ENCODE results near the gene UGT1A6. TPM values are rescaled to one million over a fixed set of nuclear protein-coding genes. Genes with fewer than 3 reads are reported as not detected.

The UGT1A6 gene
- total and polyA plus RNA-seq, 2 of the 13 experiments (the other 11 are each of a cell fraction or from before 2014, with no cell fraction given), result 0.25 TPM; not detected in 1

DNA sequence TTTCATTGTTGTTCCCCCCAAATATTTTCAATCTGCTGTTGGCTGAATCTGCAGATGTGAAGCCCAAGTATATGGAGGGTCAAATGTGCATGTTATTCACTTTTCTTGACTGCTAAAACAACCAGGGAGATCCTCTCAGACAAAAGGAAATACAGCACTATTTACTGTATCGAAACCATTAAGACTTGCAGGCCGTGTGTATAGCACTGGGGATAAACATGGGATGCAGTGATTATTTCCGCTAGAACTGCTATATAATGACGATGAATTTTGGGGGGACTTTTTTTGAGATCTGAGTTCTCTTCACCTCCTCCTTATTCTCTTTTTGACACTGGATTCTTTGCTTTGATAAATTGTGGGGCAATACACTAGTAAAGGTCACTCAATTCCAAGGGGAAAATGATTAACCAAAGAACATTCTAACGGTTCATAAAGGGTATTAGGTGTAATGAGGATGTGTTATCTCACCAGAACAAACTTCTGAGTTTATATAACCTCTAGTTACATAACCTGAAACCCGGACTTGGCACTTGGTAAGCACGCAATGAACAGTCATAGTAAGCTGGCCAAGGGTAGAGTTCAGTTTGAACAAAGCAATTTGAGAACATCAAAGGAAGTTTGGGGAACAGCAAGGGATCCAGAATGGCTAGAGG is 63.9 kb downstream of the UGT1A6 start (continued):
- peak; percentile 95; the same call in 1 of the 2 replicates for TF ChIP-seq ZNF878 (CRISPR knock-in tag; IDR thresholded peaks at IDR 0.05)
- TF ChIP-seq WIZ (CRISPR knock-in tag; IDR thresholded peaks at IDR 0.05), result no peak
- TF ChIP-seq ZNF354B (CRISPR knock-in tag; IDR thresholded peaks at IDR 0.05), result no peak
- TF ChIP-seq KDM3A (CRISPR knock-in tag; IDR thresholded peaks at IDR 0.05; ENCODE audit: low read depth), result peak; percentile 64; the same call in 1 of the 2 replicates
- TF ChIP-seq, protein P1, sequence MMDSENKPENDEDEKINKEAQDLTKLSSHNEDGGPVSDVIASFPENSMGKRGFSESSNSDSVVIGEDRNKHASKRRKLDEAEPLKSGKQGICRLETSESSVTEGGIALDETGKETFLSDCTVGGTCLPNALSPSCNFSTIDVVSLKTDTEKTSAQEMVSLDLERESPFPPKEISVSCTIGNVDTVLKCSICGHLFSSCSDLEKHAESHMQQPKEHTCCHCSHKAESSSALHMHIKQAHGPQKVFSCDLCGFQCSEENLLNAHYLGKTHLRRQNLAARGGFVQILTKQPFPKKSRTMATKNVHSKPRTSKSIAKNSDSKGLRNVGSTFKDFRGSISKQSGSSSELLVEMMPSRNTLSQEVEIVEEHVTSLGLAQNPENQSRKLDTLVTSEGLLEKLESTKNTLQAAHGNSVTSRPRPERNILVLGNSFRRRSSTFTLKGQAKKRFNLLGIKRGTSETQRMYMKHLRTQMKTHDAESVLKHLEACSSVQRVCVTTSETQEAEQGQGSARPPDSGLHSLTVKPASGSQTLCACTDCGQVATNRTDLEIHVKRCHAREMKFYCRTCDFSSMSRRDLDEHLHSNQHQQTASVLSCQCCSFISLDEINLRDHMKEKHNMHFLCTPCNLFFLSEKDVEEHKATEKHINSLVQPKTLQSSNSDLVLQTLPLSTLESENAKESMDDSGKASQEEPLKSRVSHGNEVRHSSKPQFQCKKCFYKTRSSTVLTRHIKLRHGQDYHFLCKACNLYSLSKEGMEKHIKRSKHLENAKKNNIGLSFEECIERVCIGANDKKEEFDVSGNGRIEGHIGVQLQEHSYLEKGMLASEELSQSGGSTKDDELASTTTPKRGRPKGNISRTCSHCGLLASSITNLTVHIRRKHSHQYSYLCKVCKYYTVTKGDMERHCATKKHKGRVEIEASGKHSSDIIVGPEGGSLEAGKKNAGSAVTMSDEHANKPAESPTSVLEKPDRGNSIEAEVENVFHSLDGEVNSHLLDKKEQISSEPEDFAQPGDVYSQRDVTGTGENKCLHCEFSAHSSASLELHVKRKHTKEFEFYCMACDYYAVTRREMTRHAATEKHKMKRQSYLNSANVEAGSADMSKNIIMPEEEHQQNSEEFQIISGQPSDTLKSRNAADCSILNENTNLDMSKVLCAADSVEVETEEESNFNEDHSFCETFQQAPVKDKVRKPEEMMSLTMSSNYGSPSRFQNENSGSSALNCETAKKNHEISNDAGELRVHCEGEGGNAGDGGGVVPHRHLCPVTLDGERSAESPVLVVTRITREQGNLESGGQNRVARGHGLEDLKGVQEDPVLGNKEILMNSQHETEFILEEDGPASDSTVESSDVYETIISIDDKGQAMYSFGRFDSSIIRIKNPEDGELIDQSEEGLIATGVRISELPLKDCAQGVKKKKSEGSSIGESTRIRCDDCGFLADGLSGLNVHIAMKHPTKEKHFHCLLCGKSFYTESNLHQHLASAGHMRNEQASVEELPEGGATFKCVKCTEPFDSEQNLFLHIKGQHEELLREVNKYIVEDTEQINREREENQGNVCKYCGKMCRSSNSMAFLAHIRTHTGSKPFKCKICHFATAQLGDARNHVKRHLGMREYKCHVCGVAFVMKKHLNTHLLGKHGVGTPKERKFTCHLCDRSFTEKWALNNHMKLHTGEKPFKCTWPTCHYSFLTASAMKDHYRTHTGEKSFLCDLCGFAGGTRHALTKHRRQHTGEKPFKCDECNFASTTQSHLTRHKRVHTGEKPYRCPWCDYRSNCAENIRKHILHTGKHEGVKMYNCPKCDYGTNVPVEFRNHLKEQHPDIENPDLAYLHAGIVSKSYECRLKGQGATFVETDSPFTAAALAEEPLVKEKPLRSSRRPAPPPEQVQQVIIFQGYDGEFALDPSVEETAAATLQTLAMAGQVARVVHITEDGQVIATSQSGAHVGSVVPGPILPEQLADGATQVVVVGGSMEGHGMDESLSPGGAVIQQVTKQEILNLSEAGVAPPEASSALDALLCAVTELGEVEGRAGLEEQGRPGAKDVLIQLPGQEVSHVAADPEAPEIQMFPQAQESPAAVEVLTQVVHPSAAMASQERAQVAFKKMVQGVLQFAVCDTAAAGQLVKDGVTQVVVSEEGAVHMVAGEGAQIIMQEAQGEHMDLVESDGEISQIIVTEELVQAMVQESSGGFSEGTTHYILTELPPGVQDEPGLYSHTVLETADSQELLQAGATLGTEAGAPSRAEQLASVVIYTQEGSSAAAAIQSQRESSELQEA (CRISPR knock-in tag; IDR thresholded peaks at IDR 0.05; ENCODE audit: not compliant biosample characterization), result no peak
- TF ChIP-seq MLLT10 (CRISPR knock-in tag; IDR thresholded peaks at IDR 0.05), result no peak
- no peak for TF ChIP-seq SRY (CRISPR knock-in tag; IDR thresholded peaks at IDR 0.05)
- TF ChIP-seq, protein P2, sequence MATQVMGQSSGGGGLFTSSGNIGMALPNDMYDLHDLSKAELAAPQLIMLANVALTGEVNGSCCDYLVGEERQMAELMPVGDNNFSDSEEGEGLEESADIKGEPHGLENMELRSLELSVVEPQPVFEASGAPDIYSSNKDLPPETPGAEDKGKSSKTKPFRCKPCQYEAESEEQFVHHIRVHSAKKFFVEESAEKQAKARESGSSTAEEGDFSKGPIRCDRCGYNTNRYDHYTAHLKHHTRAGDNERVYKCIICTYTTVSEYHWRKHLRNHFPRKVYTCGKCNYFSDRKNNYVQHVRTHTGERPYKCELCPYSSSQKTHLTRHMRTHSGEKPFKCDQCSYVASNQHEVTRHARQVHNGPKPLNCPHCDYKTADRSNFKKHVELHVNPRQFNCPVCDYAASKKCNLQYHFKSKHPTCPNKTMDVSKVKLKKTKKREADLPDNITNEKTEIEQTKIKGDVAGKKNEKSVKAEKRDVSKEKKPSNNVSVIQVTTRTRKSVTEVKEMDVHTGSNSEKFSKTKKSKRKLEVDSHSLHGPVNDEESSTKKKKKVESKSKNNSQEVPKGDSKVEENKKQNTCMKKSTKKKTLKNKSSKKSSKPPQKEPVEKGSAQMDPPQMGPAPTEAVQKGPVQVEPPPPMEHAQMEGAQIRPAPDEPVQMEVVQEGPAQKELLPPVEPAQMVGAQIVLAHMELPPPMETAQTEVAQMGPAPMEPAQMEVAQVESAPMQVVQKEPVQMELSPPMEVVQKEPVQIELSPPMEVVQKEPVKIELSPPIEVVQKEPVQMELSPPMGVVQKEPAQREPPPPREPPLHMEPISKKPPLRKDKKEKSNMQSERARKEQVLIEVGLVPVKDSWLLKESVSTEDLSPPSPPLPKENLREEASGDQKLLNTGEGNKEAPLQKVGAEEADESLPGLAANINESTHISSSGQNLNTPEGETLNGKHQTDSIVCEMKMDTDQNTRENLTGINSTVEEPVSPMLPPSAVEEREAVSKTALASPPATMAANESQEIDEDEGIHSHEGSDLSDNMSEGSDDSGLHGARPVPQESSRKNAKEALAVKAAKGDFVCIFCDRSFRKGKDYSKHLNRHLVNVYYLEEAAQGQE (IDR thresholded peaks at IDR 0.05; ENCODE audit: borderline replicate concordance in 1 of 2, low read depth in 1 of 2, low read length in 2 of 2), result peak in 1 of 2 experiments; percentile 87; a peak in 2 of 4 replicates
- TF ChIP-seq ZBTB8A (CRISPR knock-in tag; IDR thresholded peaks at IDR 0.05; ENCODE audit: borderline replicate concordance, low read depth), result no peak
- TF ChIP-seq, protein P3, sequence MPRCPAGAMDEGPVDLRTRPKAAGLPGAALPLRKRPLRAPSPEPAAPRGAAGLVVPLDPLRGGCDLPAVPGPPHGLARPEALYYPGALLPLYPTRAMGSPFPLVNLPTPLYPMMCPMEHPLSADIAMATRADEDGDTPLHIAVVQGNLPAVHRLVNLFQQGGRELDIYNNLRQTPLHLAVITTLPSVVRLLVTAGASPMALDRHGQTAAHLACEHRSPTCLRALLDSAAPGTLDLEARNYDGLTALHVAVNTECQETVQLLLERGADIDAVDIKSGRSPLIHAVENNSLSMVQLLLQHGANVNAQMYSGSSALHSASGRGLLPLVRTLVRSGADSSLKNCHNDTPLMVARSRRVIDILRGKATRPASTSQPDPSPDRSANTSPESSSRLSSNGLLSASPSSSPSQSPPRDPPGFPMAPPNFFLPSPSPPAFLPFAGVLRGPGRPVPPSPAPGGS (CRISPR knock-in tag; IDR thresholded peaks at IDR 0.05), result no peak
- peak; percentile 82 for TF ChIP-seq NR2C2 (CRISPR knock-in tag; IDR thresholded peaks at IDR 0.05; ENCODE audit: borderline replicate concordance)
- TF ChIP-seq, protein P4, sequence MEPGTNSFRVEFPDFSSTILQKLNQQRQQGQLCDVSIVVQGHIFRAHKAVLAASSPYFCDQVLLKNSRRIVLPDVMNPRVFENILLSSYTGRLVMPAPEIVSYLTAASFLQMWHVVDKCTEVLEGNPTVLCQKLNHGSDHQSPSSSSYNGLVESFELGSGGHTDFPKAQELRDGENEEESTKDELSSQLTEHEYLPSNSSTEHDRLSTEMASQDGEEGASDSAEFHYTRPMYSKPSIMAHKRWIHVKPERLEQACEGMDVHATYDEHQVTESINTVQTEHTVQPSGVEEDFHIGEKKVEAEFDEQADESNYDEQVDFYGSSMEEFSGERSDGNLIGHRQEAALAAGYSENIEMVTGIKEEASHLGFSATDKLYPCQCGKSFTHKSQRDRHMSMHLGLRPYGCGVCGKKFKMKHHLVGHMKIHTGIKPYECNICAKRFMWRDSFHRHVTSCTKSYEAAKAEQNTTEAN (CRISPR knock-in tag; conservative IDR thresholded peaks at IDR 0.05), result peak; percentile 76
- no peak for TF ChIP-seq ATRX (CRISPR knock-in tag; IDR thresholded peaks at IDR 0.05; ENCODE audit: borderline replicate concordance)

Measured in HepG2 (cell line).